Coronary artery (tissue), 2 donors: Measurements from ENCODE around the gene MAN2B2.

Source experiments
- DNase-seq: peaks from one replicate; pipeline ENCODE4 v3.0.0-alpha.2; 2017; ENCODE audit warnings: low spot score
- H3K27ac ChIP-seq, 2 donors: fragments of 200-600 bp; sonication (generic); one replicate each; pipeline ENCODE4 v1.5.1; 2016 to 2019
- H3K4me3 ChIP-seq: fragments of 200-600 bp; sonication (generic); 2 replicates; pipeline ENCODE4 v1.5.1; 2016; ENCODE audit warnings: mild to moderate bottlenecking, moderate library complexity
- TF ChIP-seq, protein P1 (sequence below): fragments of 200-600 bp; sonication (generic); IDR thresholded peaks from one replicate; pipeline ENCODE4 v1.5.1; 2019; ENCODE audit warnings: antibody characterized with exemption

The MAN2B2 gene

DNA sequence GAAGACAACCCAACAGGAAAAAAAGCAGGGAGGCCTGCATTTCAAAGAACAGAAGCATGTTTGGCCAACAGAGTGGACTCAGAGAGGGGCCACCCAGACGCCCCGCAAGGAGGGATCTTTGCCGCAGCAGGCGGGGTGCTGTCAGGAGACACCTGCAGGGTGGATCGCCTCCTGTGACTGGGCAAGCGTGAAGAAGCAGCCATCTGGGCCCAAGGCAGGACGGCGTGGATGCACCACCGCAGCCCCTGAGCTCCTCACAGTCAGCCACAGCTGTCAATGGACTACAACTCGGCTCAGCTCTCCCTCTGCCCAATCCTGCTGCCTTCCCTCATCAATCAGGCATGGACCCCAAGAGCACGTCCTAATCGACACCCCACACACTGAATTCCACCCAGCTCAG lies 32.0 kb upstream of the MAN2B2 start:
- no peak overlapping the region for H3K4me3 ChIP-seq
- H3K27ac ChIP-seq, result no peak overlapping the region
- DNase-seq, result no peak
- TF ChIP-seq, protein P1, sequence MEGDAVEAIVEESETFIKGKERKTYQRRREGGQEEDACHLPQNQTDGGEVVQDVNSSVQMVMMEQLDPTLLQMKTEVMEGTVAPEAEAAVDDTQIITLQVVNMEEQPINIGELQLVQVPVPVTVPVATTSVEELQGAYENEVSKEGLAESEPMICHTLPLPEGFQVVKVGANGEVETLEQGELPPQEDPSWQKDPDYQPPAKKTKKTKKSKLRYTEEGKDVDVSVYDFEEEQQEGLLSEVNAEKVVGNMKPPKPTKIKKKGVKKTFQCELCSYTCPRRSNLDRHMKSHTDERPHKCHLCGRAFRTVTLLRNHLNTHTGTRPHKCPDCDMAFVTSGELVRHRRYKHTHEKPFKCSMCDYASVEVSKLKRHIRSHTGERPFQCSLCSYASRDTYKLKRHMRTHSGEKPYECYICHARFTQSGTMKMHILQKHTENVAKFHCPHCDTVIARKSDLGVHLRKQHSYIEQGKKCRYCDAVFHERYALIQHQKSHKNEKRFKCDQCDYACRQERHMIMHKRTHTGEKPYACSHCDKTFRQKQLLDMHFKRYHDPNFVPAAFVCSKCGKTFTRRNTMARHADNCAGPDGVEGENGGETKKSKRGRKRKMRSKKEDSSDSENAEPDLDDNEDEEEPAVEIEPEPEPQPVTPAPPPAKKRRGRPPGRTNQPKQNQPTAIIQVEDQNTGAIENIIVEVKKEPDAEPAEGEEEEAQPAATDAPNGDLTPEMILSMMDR, result no peak

DNA sequence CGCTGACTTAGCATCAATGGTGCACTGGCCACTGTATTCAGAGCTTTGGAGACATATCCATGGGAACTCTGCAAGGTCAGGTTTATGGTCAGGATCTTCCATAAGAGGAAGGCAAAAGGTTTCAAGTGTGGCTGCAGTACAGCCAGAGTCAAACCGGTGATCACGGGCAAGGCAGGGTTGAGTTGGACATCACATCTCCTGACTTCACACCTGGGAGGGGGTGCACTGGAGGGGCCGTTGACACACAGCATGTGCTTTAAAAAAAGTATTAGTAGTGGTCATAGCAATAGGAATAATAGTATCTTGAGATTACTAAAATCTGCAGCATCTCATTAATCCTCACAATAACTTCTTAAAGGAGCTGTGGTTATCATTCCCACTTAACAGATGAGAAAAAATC lies 28.9 kb upstream of the MAN2B2 start:
- TF ChIP-seq, protein P1, result no peak
- DNase-seq, result no peak
- H3K27ac ChIP-seq, result no peak overlapping the region
- H3K4me3 ChIP-seq, result no peak overlapping the region

DNA sequence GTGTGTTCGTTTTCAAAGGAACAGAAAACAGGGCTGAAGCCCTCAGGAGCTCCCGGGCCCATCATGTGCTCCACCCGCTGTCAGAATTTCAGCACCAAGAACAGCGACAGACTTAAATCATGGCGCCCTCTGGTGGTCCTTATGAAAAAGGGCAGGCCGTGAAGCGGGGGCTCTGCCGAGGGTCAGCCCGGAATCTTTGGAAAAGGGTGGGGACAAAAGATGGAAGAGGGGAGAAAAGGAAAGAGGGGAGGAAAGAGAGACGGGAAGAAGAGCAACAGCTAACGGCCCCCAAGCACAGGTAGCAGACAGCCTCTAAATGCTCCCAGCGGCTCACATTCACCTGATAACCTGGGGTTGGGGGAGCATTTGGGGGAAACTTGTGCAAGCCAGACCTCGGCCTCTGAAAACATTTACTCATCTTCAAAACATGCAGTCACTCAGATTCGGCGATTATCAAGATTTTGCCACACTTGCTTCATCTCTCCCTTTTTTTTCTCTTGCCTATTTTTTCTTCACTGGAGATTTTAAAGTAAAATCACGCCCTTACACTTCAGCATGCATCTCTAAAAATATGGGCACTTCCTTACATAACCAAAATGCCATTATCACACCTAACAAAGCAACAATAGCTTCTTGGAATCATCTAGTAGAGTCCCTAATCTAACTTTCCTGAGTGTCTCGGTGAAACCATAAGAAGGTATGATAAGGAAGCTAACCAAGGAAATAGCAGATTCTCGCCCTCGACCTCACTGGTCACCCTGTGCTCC lies 28.1 kb upstream of the MAN2B2 start:
- H3K27ac ChIP-seq, result no peak overlapping the region
- H3K4me3 ChIP-seq, result no peak overlapping the region
- TF ChIP-seq, protein P1, result peak; percentile 37
- DNase-seq, result no peak

DNA sequence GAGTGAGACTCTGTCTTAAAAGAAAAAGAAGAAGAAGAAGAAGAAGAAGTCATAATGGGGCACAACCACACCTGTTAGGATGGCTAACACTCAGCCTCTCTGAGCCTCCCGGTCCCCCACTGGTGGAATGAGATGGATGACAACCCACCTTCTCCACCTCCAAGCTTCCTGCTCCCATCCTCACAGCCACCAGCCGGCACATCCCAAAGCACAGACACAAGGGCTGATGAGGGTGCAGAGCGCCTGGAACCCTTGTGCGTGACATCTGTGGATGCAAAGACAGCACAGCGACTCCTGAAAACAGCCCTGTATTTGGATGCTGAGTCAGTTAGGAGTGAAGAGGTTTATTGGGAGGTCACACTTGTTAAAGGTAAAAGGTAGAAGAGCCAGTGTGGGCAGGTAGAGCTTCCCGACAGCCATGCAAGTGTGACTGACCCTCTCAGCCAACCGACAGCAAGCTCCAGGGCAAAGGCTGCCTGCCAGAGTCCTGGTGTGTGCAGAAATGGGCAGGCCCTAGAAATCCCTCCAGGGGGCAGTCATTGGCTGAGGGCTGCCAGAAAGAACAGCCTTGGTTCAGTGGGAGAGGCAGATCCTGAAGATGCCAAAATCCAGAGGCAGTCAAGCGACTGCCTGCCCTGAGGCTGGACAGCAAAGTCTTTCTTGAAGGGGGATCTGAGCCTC lies 26.6 kb upstream of the MAN2B2 start:
- TF ChIP-seq, protein P1, result no peak
- Histone ChIP-seq H3K27ac (no peak overlapping the region), H3K4me3 (no peak overlapping the region)
- DNase-seq, result no peak

DNA sequence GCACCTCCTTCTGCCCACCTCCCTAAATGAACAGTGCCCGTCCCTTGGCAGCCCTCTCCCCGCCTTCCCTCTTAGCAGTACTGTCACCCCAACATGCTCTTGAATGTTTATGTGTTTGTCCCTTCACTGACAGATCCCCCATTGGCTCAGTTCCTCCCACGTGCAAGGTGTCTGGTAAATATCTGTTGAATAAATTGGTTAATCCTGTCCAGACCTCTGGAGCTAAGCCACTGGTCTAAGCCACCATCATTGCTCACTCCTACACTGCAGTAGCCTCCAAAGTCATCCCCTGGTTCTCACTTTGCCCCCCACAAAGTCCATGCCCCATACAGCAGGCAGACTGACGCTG lies 26.1 kb upstream of the MAN2B2 start:
- no peak for DNase-seq
- Histone ChIP-seq H3K27ac (no peak overlapping the region), H3K4me3 (no peak overlapping the region)
- TF ChIP-seq, protein P1, result no peak

DNA sequence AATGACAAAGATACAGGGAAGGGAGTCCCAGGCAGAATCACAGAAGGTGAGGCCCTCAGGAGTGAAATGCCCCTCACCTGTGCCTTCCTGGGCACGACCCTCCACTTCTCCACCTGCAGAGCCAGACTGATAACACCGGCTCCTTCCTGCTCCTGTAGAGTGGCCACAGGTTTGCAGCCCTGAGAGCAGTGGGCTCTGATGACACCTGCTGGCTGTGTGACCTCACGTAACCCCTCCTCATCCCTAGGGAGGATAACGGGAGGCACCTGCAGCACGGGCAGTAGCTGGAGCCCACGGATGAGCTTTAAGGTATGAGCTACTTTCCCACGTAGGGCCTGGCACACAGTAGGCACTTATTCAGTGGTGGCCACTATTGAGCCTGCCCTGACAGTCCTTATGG lies 25.5 kb upstream of the MAN2B2 start:
- TF ChIP-seq, protein P1, result no peak
- no peak overlapping the region for H3K27ac ChIP-seq
- DNase-seq, result no peak
- no peak overlapping the region for H3K4me3 ChIP-seq
